GM19463 (cell line): ENCODE data around the gene EFEMP2.
A peak's percentile ranks its signal among the peaks of the same experiment; 100 is the strongest.

Experiments
- ATAC-seq: cut with Tn5 transposase; IDR thresholded peaks from one replicate; pipeline ENCODE4 v1.9.1; 2021; ENCODE audit warnings: mild to moderate bottlenecking, moderate library complexity; ENCODE audit not compliant: unreplicated experiment

The EFEMP2 gene

GRCh38 chr11:65885808-65886536 lies 13.4 kb upstream of the EFEMP2 start:
- no peak for ATAC-seq

- no peak for ATAC-seq
Measured at GRCh38 chr11:65885231-65885630, 12.6 kb upstream of the EFEMP2 start.

GRCh38 chr11:65884716-65885092 lies 12.1 kb upstream of the EFEMP2 start:
- ATAC-seq, result no peak

- ATAC-seq, result no peak
Measured at GRCh38 chr11:65883786-65884715, 11.5 kb upstream of the EFEMP2 start.

- ATAC-seq, result no peak
Measured at GRCh38 chr11:65883058-65883761, 10.6 kb upstream of the EFEMP2 start.

GRCh38 chr11:65882120-65883057 lies 9.8 kb upstream of the EFEMP2 start:
- ATAC-seq, result no peak

GRCh38 chr11:65880844-65881421 lies 8.3 kb upstream of the EFEMP2 start:
- no peak for ATAC-seq

- ATAC-seq, result no peak
Measured at GRCh38 chr11:65880027-65880426, 7.4 kb upstream of the EFEMP2 start.

GRCh38 chr11:65879617-65880016 lies 7.0 kb upstream of the EFEMP2 start, which contains the start of gene CTSW:
TSS of gene CTSW (plus strand) at chr11:65879837. CDS start at chr11:65879855, 18 bp downstream.
- ATAC-seq, result no peak

GRCh38 chr11:65873318-65874156 lies 937 bp upstream of the EFEMP2 start:
- ATAC-seq, result peak; percentile 77

GRCh38 chr11:65871811-65872548 lies 620 bp downstream of the EFEMP2 start:
- no peak for ATAC-seq

GRCh38 chr11:65870706-65871681 lies 1.6 kb downstream of the EFEMP2 start:
- ATAC-seq, result no peak

- ATAC-seq, result no peak
Measured at GRCh38 chr11:65870307-65870658, 2.3 kb downstream of the EFEMP2 start.

GRCh38 chr11:65869643-65870306 lies 2.8 kb downstream of the EFEMP2 start:
- ATAC-seq, result no peak

GRCh38 chr11:65868907-65869306 lies 3.7 kb downstream of the EFEMP2 start:
- ATAC-seq, result no peak

- no peak for ATAC-seq
Measured at GRCh38 chr11:65868076-65868667, 4.4 kb downstream of the EFEMP2 start.
